Naive B cell (primary cell): Measurements from ENCODE around the gene ENGASE. TPM values are rescaled to one million over a fixed set of nuclear protein-coding genes. Genes with fewer than 3 reads are reported as not detected.

ENCODE experiments used
- ATAC-seq, 2 donors: fragments of 150-1000 bp; cut with Tn5 transposase; 2 replicates each; pipeline ENCODE4 v1.10.0; 2021; ENCODE audit warnings: low read depth in 2 of 2, mild to moderate bottlenecking in 2 of 2, moderate library complexity in 2 of 2
- DNase-seq: peaks from one replicate; pipeline ENCODE4 v3.0.0; 2022
- H3K27ac Mint-ChIP-seq, 6 donors: one replicate each; pipeline ENCODE4 v1.8.0; 2020 to 2022; ENCODE audit warnings: mild to moderate bottlenecking in 6 of 6, mixed read lengths in 6 of 6, moderate library complexity in 5 of 6, inconsistent platforms in 2 of 6
- H3K27me3 Mint-ChIP-seq, 3 donors: one replicate each; pipeline ENCODE4 v1.8.0; 2021 to 2022; ENCODE audit warnings: mixed read lengths in 3 of 3, mild to moderate bottlenecking in 1 of 3
- H3K36me3 Mint-ChIP-seq, 2 donors: one replicate each; pipeline ENCODE4 v1.8.0; 2020 to 2022; ENCODE audit warnings: mixed read lengths in 2 of 2, inconsistent platforms in 1 of 2, mild to moderate bottlenecking in 1 of 2
- H3K4me1 Mint-ChIP-seq, 3 donors: one replicate each; pipeline ENCODE4 v1.8.0; 2020 to 2022; ENCODE audit warnings: mixed read lengths in 3 of 3, inconsistent platforms in 1 of 3, mild to moderate bottlenecking in 1 of 3, moderate library complexity in 1 of 3
- H3K4me3 Mint-ChIP-seq, 8 donors: one replicate each; pipeline ENCODE4 v1.8.0; 2020 to 2022; ENCODE audit warnings: mild to moderate bottlenecking in 8 of 8, mixed read lengths in 8 of 8, moderate library complexity in 8 of 8, inconsistent platforms in 2 of 8
- H3K9me3 Mint-ChIP-seq, 7 donors: one replicate each; pipeline ENCODE4 v1.8.0; 2020 to 2022; ENCODE audit warnings: mixed read lengths in 7 of 7, mild to moderate bottlenecking in 5 of 7, inconsistent platforms in 2 of 7, moderate library complexity in 1 of 7
- polyA plus RNA-seq, 6 donors: library from polyadenylated mRNA; unstranded; fragments of 300-500 nt; fragmentation: Illumina TruSeq; gene quantifications; one replicate each; pipeline ENCODE4 v1.2.3, GENCODE V29; 2021; ENCODE audit warnings: low read depth in 6 of 6

The ENGASE gene
- polyA plus RNA-seq, 6 donors from 2014 or later, result 1.4 to 7.4 (median 3.6) TPM

DNA sequence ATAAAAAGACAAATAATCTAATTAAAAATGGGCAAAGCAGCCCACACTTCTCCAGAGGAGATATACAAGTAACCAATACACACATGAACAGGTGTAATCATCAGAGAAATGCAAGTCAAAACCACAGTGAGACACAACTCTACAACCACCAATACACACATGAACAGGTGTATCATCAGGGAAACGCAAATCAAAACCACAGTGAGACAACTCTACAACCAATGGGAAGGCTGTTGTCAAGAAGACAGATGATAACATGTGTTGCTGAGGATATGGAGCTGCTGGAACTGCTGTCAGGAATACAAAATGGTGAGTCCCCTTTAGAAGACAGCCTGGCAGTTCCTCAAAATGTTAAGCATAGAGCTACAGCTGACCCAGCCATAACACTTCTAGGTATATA is 22.5 kb upstream of the ENGASE start:
- Mint-ChIP-seq H3K36me3 (peaks cover 0 to 18% of the 10 kb centered on the region in 2 donors), H3K27ac (peak overlapping the region in 1 of 6 donors; percentile 75), H3K9me3 (peaks cover 8 to 28% (median 10%) of the 10 kb centered on the region in 7 donors), H3K27me3 (peaks cover 13 to 58% (median 36%) of the 10 kb centered on the region in 3 donors), H3K4me3 (no peak overlapping the region), H3K4me1 (peaks cover 0 to 2% (median 0%) of the 10 kb centered on the region in 3 donors)
- DNase-seq, result no peak
- ATAC-seq, result no peak

DNA sequence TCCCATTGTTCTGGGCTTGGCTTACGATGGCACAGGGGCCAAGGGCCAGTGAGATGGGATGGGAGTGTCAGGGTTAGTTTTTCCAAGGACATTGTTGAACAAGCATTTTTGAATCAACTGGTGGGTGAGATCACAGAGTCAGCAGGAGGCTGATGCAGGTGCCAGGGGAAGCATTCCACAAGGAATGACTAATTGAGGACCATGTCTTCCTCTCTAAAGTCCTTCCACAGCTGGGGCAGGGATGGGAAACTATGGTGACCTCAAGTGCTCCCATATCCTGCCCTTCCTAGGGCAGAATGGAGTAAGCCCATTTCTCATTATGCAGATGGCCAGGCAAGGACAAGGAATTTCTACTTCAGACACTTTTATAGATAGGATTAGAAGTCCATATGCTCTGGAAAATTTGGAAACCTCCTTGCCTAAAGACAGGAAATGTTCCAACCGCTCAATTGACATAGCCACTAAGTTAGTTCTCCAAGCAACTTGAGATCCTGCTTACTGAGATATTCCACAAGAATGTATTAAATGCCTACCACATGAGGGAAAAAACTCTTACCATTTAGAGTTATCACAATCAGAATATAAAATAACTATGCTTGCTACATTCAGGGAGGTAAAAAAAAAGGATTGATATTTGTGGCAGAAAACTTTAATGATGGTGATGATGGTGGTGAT is 21.2 kb upstream of the ENGASE start:
- Mint-ChIP-seq H3K36me3 (peaks cover 0 to 18% of the 10 kb centered on the region in 2 donors), H3K4me1 (peaks cover 0 to 2% (median 0%) of the 10 kb centered on the region in 3 donors), H3K27ac (peak overlapping the region in 1 of 6 donors; percentile 23), H3K9me3 (peaks cover 8 to 36% (median 14%) of the 10 kb centered on the region in 7 donors), H3K27me3 (peaks cover 13 to 67% (median 44%) of the 10 kb centered on the region in 3 donors), H3K4me3 (no peak overlapping the region)
- no peak for ATAC-seq
- DNase-seq, result no peak

DNA sequence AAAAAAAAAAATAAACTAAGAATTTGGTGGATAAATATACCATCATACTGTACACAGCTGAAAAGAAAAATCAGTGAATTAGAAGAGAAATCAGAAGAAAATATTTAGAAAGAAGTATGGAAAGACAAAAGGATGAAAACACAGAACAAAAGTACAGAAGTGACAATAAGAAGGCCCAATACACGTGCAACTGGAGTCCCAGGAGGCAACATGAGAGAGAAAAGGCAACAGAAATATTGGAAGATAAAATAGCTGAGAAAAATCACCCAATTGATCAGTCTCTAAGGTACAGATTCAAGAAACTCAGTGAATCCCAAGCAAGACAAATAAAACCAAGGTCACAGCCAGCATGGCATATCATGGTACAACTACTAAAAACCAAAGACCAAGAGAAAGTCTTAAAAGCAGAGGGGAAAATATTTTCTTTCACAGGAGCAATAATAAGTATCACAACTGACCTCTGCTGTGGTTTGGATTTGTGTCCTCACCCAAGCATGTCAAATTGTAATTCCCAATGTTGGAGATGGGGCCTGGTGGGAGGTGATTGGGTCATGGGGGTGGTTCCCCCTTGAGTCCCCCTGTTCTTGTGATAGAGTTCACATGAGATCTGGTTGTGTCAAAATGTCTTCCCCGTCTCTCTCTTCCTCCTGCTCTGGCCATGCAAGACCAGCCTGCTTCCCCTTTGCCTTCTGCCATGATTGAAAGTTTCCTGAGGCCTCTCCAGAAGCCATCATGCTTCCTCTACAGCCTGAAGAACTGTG is 20.2 kb upstream of the ENGASE start:
- Mint-ChIP-seq H3K4me1 (peaks cover 0 to 2% (median 0%) of the 10 kb centered on the region in 3 donors), H3K4me3 (no peak overlapping the region), H3K27ac (no peak overlapping the region), H3K36me3 (peaks cover 0 to 18% of the 10 kb centered on the region in 2 donors), H3K27me3 (peaks cover 17 to 70% (median 46%) of the 10 kb centered on the region in 3 donors), H3K9me3 (peaks cover 8 to 36% (median 14%) of the 10 kb centered on the region in 7 donors)
- DNase-seq (no peak), ATAC-seq (no peak)

DNA sequence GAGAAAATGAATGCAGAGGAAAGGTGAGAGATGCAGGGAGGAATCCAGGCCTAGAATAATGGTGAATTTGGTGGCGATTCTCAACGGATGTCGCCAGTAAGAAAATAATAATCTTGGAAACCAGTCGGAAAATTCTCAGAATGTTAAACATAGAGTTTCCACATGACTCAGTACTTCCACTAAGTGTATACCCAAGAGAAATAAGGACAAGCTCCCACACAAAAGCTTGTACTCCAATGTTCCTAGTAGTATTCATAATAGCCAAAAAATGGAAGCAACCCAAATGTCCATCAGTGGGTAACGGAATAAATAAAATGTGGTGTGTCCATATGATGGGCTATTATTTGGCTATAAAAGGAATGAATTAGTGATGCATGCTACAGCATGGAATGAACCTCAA is 19.4 kb upstream of the ENGASE start:
- Mint-ChIP-seq H3K4me3 (no peak overlapping the region), H3K27me3 (peaks cover 20 to 65% (median 45%) of the 10 kb centered on the region in 3 donors), H3K36me3 (peaks cover 0 to 18% of the 10 kb centered on the region in 2 donors), H3K27ac (no peak overlapping the region), H3K4me1 (no peaks in the 10 kb centered on the region), H3K9me3 (peaks cover 8 to 36% (median 14%) of the 10 kb centered on the region in 7 donors)
- ATAC-seq (no peak), DNase-seq (no peak)

DNA sequence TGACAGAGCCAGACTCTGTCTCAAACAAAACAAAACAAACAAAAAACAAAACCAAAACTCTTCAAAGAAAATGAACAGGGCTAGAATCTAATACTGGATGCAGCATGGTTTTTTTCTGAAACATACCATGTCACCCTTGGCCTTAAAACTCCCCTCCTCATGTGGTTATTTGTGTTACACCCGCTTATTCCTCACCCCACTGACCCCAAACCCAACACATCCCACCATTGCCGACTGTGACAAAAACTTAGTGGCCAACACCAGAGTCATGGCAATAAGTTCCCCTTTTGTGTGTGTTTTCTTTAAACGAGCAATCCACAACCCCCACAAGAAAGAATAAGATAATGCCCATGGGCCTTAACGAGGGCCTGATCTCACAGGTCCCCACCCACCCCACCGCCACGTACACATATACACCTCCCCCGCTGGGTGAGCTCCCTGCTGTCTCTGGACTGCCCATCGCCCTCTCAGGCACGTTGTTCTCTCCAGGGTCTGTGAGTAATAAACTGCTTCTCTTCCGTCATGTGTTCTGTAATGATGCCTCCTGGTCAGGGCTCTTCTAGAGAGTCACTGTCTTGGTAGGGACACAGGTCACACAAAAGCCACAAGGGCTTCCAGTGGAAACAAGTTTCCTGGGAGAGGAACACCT is 16.8 kb upstream of the ENGASE start:
- H3K36me3 Mint-ChIP-seq, result peaks cover 0 to 17% of the 10 kb centered on the region in 2 donors
- peak overlapping the region in 1 of 8 donors; percentile 48 for H3K4me3 Mint-ChIP-seq
- H3K9me3 Mint-ChIP-seq, result peaks cover 7 to 31% (median 14%) of the 10 kb centered on the region in 7 donors
- DNase-seq (no peak), ATAC-seq (no peak)
- H3K4me1 Mint-ChIP-seq, result no peaks in the 10 kb centered on the region
- peak overlapping the region in 2 of 6 donors; percentile 2 to 85 for H3K27ac Mint-ChIP-seq
- H3K27me3 Mint-ChIP-seq, result peaks cover 22 to 52% (median 38%) of the 10 kb centered on the region in 3 donors

DNA sequence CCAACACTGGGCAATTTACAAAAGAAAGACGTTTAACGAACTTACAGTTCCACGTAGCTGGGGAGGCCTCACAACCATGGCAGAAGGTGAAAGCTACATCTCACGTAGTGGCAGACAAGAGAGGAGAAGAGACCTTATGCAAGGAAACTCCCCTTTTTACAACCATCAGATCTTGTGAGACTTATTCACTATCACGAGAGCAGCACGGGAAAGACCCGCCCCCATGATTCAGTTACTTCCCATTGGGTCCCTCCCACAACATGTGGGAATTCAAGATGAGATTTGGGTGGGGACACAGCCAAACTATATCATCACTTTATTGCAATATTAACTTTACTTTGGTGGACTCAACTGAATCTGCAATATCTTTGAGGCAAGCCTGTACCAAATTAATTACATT is 11.9 kb upstream of the ENGASE start:
- peaks cover 9 to 24% (median 16%) of the 10 kb centered on the region in 3 donors for H3K27me3 Mint-ChIP-seq
- H3K9me3 Mint-ChIP-seq, result peaks cover 0 to 7% (median 4%) of the 10 kb centered on the region in 7 donors
- DNase-seq (no peak), ATAC-seq (no peak)
- H3K36me3 Mint-ChIP-seq, result no peaks in the 10 kb centered on the region
- H3K27ac Mint-ChIP-seq, result peak overlapping the region in 1 of 6 donors; percentile 55
- no peaks in the 10 kb centered on the region for H3K4me1 Mint-ChIP-seq
- no peak overlapping the region for H3K4me3 Mint-ChIP-seq

DNA sequence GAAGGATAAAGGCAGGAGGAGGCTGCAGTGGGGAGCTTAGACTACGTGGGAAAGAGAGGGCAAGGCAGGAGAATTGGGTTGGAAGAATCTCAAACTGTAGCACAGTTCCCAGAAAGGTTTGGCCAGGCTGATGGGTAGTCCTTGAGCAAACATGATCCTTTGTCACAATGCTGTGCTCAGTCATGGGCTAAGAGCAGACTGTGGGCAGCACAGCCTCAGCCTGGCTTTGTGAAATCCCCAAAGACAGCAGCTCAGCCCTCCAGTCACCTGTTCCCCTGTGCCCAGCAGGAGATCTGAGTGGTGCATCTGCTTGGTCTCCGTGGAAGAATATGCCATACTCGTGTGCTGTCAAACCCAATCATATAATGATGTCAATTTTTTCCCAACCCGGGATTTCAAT is 10.6 kb upstream of the ENGASE start:
- no peak overlapping the region for H3K4me3 Mint-ChIP-seq

DNA sequence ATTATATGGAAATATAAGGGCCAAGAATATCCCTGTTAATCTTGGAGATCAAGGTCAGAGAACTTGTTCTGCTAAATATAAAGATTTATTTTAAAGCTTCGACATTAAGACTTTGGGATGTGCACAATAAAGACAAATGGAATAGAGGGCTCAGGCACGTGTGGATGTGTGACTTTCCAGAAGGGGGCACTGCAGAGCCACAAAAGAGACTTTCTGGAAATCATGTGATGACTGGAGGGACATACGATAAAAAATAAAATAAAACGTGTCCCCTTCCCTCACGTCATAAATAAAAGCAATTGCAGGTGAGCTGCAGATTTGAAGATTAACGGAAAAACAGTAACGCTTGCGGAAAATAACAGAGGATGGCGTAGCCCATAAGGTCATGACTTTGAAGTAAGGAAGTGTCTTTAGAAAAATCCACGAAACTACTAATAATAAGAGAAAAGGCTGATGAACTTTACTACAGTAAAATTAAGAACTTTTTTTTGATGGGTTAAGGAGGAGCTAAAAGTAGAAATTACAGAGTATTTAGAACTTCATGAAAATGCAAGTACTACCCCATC is 9.4 kb upstream of the ENGASE start:
- no peaks in the 10 kb centered on the region for H3K9me3 Mint-ChIP-seq
- peak; percentile 24 for DNase-seq

More for the DNA sequence above, 10.6 kb upstream of the ENGASE start:
- H3K27ac Mint-ChIP-seq, result no peak overlapping the region
- no peaks in the 10 kb centered on the region for H3K9me3 Mint-ChIP-seq
- DNase-seq (no peak), ATAC-seq (no peak)
- no peaks in the 10 kb centered on the region for H3K4me1 Mint-ChIP-seq
- H3K27me3 Mint-ChIP-seq, result peaks cover 5 to 11% (median 8%) of the 10 kb centered on the region in 3 donors
- no peaks in the 10 kb centered on the region for H3K36me3 Mint-ChIP-seq

DNA sequence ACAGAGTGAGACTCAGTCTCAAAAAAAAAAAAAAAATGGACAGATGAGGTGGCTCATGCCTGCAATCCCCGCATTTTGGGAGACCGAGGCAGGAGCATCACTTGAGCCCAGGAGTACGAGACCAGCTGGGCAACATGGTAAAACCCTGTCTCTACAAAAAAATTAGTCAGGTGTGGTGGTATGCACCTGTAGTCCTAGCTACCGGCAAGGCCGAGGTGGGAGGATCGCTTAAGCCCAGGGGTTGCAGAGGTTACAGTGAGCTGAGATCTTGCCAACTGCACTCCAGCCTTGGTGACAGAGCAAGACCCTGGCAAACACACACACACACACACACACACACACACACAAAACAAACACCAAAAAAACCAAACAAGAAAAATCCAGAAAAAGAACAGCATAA is 7.7 kb upstream of the ENGASE start:
- H3K36me3 Mint-ChIP-seq, result no peaks in the 10 kb centered on the region
- peaks cover 4 to 8% (median 5%) of the 10 kb centered on the region in 3 donors for H3K27me3 Mint-ChIP-seq
- H3K9me3 Mint-ChIP-seq, result no peaks in the 10 kb centered on the region
- no peak overlapping the region for H3K27ac Mint-ChIP-seq
- no peaks in the 10 kb centered on the region for H3K4me1 Mint-ChIP-seq
- ATAC-seq (no peak), DNase-seq (no peak)
- H3K4me3 Mint-ChIP-seq, result no peak overlapping the region

More for the DNA sequence above, 9.4 kb upstream of the ENGASE start:
- Mint-ChIP-seq H3K27ac (peak overlapping the region in 1 of 6 donors; percentile 40), H3K4me1 (no peaks in the 10 kb centered on the region), H3K27me3 (peaks cover 3 to 8% (median 6%) of the 10 kb centered on the region in 3 donors), H3K4me3 (no peak overlapping the region), H3K36me3 (no peaks in the 10 kb centered on the region)
- peak in 1 of 2 donors; percentile 52 for ATAC-seq

DNA sequence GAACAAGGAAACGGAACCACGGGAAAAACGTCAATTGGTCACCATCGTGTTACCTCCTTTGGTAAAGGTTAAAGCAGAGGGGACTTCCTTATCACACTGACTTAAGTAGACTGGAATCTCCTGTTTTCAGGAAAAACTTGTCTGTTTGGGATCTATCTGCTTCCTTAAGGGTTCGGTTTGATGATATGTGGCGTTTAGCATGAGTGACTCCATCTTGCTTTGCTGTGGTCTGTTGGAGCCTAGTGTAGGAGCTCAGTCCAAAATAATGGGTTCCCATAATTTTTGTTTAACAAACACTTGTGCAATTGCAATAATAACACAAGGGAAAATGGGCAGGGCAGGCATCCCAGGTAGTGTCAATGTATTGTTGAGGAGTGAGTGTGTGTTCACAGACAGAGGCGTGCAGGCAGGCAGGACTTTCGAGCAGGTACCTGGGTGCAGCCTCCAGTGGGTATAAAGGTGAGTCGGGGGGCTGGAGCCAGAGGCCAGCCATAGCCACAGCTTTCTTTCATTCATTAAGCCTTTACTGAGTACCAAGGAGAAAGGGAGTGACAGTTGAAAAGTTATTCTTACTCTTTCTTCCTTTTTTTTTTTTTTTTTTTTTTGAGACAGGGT is 4.3 kb upstream of the ENGASE start:
- Mint-ChIP-seq H3K4me1 (peaks cover 3 to 9% (median 4%) of the 10 kb centered on the region in 3 donors), H3K27ac (no peak overlapping the region), H3K4me3 (peak overlapping the region in 1 of 8 donors; percentile 62), H3K27me3 (peaks cover 0 to 8% (median 4%) of the 10 kb centered on the region in 3 donors), H3K9me3 (no peaks in the 10 kb centered on the region), H3K36me3 (no peaks in the 10 kb centered on the region)
- DNase-seq (no peak), ATAC-seq (no peak)

DNA sequence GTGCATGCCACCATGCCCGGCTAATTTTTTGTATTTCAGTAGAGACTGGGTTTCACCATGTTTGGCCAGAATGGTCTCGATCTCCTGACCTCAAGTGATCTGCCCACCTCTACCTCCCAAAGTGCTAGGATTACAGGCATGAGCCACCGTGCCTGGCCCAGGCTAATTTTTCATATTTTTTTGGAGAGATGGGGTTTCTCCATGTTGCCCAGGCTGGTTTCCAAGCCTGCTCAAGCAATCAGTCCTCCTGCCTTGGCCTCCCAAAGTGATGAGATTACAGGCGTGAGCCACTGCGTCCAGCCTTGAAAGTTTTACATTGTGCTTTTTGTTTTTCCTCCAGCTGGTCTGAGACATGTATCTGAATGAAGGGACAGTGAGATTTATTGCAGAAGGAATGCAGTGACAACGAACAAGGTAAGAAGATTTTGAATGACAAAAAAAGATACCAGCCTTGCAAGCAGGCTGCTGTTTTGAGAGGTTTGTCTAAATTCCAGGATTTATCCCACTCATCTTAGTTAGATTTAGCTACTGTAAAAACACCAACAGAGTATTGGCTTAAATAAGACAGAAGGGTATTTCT is 3.4 kb upstream of the ENGASE start:
- no peak for ATAC-seq
- no peak overlapping the region for H3K4me3 Mint-ChIP-seq
- peak overlapping the region in 1 of 6 donors; percentile 64 for H3K27ac Mint-ChIP-seq
- no peaks in the 10 kb centered on the region for H3K36me3 Mint-ChIP-seq
- no peak for DNase-seq
- H3K4me1 Mint-ChIP-seq, result peaks cover 10 to 18% (median 12%) of the 10 kb centered on the region in 3 donors
- no peaks in the 10 kb centered on the region for H3K9me3 Mint-ChIP-seq
- peaks cover 0 to 8% (median 4%) of the 10 kb centered on the region in 3 donors for H3K27me3 Mint-ChIP-seq

DNA sequence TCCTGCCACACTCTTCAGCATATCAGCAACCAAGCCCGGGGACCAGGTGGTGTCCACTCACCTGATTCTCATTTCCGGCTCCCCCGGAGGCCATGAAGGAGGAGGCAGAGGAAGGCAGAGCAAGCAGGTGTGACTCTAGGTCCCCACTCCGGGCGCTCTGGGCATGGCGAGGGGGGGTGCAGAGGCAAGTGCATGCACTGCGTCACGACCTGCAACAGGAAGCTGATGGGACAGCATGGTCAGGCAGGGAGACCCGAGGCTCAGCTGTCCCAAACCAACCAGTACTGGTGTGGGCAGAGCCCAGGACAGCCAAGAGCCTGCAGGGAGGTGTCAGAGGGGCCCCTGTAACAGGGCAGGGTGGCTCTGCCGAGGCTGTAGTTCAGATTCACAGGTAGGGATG is 2.1 kb upstream of the ENGASE start:
- Mint-ChIP-seq H3K4me3 (peak overlapping the region in 2 of 8 donors; percentile 33 to 59), H3K27me3 (peaks cover 0 to 8% (median 4%) of the 10 kb centered on the region in 3 donors), H3K4me1 (peaks cover 10 to 28% (median 14%) of the 10 kb centered on the region in 3 donors), H3K9me3 (no peaks in the 10 kb centered on the region), H3K27ac (peak overlapping the region in 1 of 6 donors; percentile 72), H3K36me3 (no peaks in the 10 kb centered on the region)
- ATAC-seq, result no peak
- no peak for DNase-seq
